Measurements from ENCODE around the gene TPRA1. TPM values are rescaled to one million over a fixed set of nuclear protein-coding genes. Genes with fewer than 3 reads are reported as not detected.

TPRA1 gene
- polyA plus RNA-seq, 3 donors: 20.2 to 29.4 (median 23.4) TPM

DNA sequence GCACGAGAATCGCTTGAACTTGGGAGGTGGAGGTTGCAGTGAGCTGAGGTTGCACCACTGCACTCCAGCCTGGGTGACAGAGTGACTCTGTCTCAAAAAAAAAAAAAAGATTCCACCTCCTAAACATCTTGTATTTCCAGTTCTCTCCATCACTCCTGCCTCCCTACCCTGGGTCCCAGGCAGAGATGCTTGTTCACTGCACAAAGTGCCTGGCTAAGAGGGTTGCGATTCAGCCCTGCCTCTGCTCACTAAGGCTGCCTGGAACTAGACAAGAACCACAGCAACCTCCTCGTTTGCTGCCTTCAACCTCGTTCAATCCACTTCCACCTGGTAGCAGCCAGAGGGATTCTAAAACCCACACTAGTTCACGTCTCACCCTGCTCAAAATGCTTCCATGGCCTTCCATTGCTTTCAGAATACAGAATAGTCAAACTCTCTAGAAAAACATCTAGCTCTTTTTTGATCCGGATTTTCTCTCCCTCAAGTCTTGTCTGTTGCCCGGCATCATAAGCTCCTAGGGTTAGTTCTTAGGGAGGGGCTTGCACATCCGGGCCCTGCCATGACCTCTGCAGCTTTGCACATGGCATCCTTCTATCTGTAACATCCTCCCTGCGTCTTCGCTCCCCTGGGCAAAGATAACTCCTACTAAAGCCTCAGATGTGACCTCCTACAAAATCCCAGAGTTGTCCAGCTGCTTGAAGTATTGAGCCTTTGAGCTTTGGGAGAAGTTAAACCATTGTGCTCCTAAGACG lies 6.7 kb upstream of the TPRA1 start:
- no peaks in the 10 kb centered on the region for H3K9me3 Mint-ChIP-seq
- H3K27me3 Mint-ChIP-seq (ENCODE audit: low read depth in 3 of 3): peaks cover 0 to 3% (median 0%) of the 10 kb centered on the region in 3 donors
- 87% methylated on average over 7 of the region's 12 CpGs for WGBS (ENCODE audit: insufficient coverage)
- peak overlapping the region in 1 of 2 donors; percentile 82 for H3K4me3 Mint-ChIP-seq
- no peak overlapping the region for H2AFZ ChIP-seq (ENCODE audit: insufficient read depth, low read depth, low read length, poor library complexity, severe bottlenecking)
- H3K4me1 ChIP-seq (ENCODE audit: control insufficient read depth in 1 of 2, insufficient read depth in 2 of 2, low read length in 2 of 2): peaks cover 22 to 33% of the 10 kb centered on the region in 2 donors
- no peaks in the 10 kb centered on the region for H4K20me1 ChIP-seq (ENCODE audit: insufficient read depth, low read length)
- peaks cover under 1 to 4% of the 10 kb centered on the region in 2 donors for H3K36me3 Mint-ChIP-seq
- H3K36me3 ChIP-seq (replicated peaks in 1 of 2; ENCODE audit: control insufficient read depth in 1 of 2, insufficient read depth in 2 of 2, low read length in 2 of 2): peaks cover 0 to under 1% of the 10 kb centered on the region in 2 donors
- intact Hi-C loops (cut with micrococcal nuclease): loop anchor here (5.0 to 10.0 kb wide), 2 partner anchors 75 to 458 kb away; partner anchors contain the start of genes ABTB1 (in 1 of the 2) and SEC61A1 (in 1 of the 2)
- no peak overlapping the region for H3K27ac ChIP-seq (ENCODE audit: low read depth in 1 of 2, low read length in 2 of 2)
- H3K27me3 ChIP-seq (ENCODE audit: control insufficient read depth in 2 of 2, insufficient read depth in 2 of 2, low read length in 2 of 2): no peaks in the 10 kb centered on the region
- DNase-seq: no peak
- H3K9me3 ChIP-seq (replicated peaks in 1 of 2; ENCODE audit: control insufficient read depth in 1 of 2, insufficient read depth in 1 of 2, low read length in 2 of 2): no peaks in the 10 kb centered on the region
- H3K4me1 Mint-ChIP-seq: peaks cover 31% of the 10 kb centered on the region
- H3K27ac Mint-ChIP-seq: peak overlapping the region in 5 of 7 donors; percentile 32 to 86 (median 70)
- TF ChIP-seq, protein P1, sequence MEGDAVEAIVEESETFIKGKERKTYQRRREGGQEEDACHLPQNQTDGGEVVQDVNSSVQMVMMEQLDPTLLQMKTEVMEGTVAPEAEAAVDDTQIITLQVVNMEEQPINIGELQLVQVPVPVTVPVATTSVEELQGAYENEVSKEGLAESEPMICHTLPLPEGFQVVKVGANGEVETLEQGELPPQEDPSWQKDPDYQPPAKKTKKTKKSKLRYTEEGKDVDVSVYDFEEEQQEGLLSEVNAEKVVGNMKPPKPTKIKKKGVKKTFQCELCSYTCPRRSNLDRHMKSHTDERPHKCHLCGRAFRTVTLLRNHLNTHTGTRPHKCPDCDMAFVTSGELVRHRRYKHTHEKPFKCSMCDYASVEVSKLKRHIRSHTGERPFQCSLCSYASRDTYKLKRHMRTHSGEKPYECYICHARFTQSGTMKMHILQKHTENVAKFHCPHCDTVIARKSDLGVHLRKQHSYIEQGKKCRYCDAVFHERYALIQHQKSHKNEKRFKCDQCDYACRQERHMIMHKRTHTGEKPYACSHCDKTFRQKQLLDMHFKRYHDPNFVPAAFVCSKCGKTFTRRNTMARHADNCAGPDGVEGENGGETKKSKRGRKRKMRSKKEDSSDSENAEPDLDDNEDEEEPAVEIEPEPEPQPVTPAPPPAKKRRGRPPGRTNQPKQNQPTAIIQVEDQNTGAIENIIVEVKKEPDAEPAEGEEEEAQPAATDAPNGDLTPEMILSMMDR (IDR thresholded peaks at IDR 0.05): no peak
- peak overlapping the region; percentile 83 for H3K4me2 ChIP-seq (replicated peaks; ENCODE audit: extremely low read depth, low read length, poor library complexity, severe bottlenecking)
- peaks cover 39% of the 10 kb centered on the region for H3K79me2 ChIP-seq (ENCODE audit: insufficient read depth, low read length)
- H3K4me3 ChIP-seq (replicated peaks in 1 of 3; ENCODE audit: low read depth in 2 of 3, low read length in 3 of 3): peak overlapping the region in 1 of 3 experiments; percentile 77
- H3K9ac ChIP-seq (ENCODE audit: insufficient read depth, low read length, poor library complexity, severe bottlenecking): no peak overlapping the region

DNA sequence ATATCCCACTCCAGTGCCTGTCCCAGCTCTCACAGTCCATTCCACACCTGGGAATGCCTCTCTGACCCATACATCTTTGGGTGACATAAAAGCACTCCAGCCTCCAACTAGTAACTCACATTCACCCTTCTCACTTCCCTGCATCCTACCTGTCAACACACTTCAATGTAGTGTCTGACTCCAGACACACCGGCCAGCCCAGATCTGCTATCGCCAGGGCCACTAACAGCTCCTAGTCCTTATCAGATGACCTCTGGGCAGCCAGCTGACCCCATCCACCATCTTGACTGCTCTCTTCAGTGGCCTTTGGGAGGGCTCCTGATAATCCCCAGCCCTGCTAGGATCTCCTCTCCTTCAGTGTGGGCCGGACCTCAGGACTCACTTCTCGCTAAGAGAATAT lies 4.8 kb upstream of the TPRA1 start:
- Mint-ChIP-seq H3K36me3 (no peaks in the 10 kb centered on the region), H3K27me3 (ENCODE audit: low read depth in 3 of 3) (peaks cover 0 to 11% (median 0%) of the 10 kb centered on the region in 3 donors), H3K27ac (peak overlapping the region in 2 of 7 donors; percentile 30 to 39), H3K4me3 (no peak overlapping the region), H3K9me3 (no peaks in the 10 kb centered on the region), H3K4me1 (peaks cover 31% of the 10 kb centered on the region)
- Histone ChIP-seq H3K27me3 (ENCODE audit: control insufficient read depth in 2 of 2, insufficient read depth in 2 of 2, low read length in 2 of 2) (no peaks in the 10 kb centered on the region), H3K36me3 (replicated peaks in 1 of 2; ENCODE audit: control insufficient read depth in 1 of 2, insufficient read depth in 2 of 2, low read length in 2 of 2) (no peaks in the 10 kb centered on the region), H3K9me3 (replicated peaks in 1 of 2; ENCODE audit: control insufficient read depth in 1 of 2, insufficient read depth in 1 of 2, low read length in 2 of 2) (no peaks in the 10 kb centered on the region), H2AFZ (ENCODE audit: insufficient read depth, low read depth, low read length, poor library complexity, severe bottlenecking) (no peak overlapping the region), H3K27ac (ENCODE audit: low read depth in 1 of 2, low read length in 2 of 2) (no peak overlapping the region), H4K20me1 (ENCODE audit: insufficient read depth, low read length) (no peaks in the 10 kb centered on the region), H3K4me3 (replicated peaks in 1 of 3; ENCODE audit: low read depth in 2 of 3, low read length in 3 of 3) (no peak overlapping the region), H3K9ac (ENCODE audit: insufficient read depth, low read length, poor library complexity, severe bottlenecking) (no peak overlapping the region), H3K79me2 (ENCODE audit: insufficient read depth, low read length) (peaks cover 20% of the 10 kb centered on the region), H3K4me2 (replicated peaks; ENCODE audit: extremely low read depth, low read length, poor library complexity, severe bottlenecking) (no peak overlapping the region), H3K4me1 (ENCODE audit: control insufficient read depth in 1 of 2, insufficient read depth in 2 of 2, low read length in 2 of 2) (peaks cover 33 to 45% of the 10 kb centered on the region in 2 donors)
- WGBS (ENCODE audit: insufficient coverage): 100% methylated on average over 4 of the region's 4 CpGs
- intact Hi-C loops (cut with micrococcal nuclease): loop anchor here (5.0 to 10.0 kb wide), 2 partner anchors 77 to 459 kb away; partner anchors contain the start of genes ABTB1 (in 1 of the 2) and SEC61A1 (in 1 of the 2)
- DNase-seq: no peak
- TF ChIP-seq, protein P1 (IDR thresholded peaks at IDR 0.05): no peak
